NB4 (cell line): ENCODE data around the gene RAD51B.

ENCODE experiments used
- DNase-seq: peaks from one replicate; pipeline ENCODE4 v3.0.0; 2010; ENCODE audit warnings: low read depth
- H3K4me3 ChIP-seq: one replicate; pipeline ENCODE4 v1.5.1; 2011; ENCODE audit warnings: mild to moderate bottlenecking, low read depth, low read length, moderate library complexity
- MYC ChIP-seq: IDR thresholded peaks from 2 replicates; pipeline ENCODE4 v1.6.1; 2011; ENCODE audit warnings: low read depth, low read length
- POLR2A ChIP-seq: IDR thresholded peaks from 2 replicates; pipeline ENCODE4 v1.6.1; 2011; ENCODE audit warnings: mild to moderate bottlenecking; ENCODE audit not compliant: insufficient read length; ENCODE audit errors: extremely low read depth
- TF ChIP-seq, protein P1 (sequence below): IDR thresholded peaks from 2 replicates; pipeline ENCODE4 v1.6.1; 2011; ENCODE audit warnings: low read depth, low read length
- TF ChIP-seq, protein P2 (sequence below): IDR thresholded peaks from one replicate; pipeline ENCODE4 v1.5.1; 2012; ENCODE audit warnings: low read depth, low read length

The RAD51B gene

GRCh38 chr14:68231898-68232297 is 412.3 kb downstream of the RAD51B start:
- TF ChIP-seq, protein P1, sequence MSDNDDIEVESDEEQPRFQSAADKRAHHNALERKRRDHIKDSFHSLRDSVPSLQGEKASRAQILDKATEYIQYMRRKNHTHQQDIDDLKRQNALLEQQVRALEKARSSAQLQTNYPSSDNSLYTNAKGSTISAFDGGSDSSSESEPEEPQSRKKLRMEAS, result no peak
- TF ChIP-seq MYC (no peak), POLR2A (no peak)
- TF ChIP-seq, protein P2, sequence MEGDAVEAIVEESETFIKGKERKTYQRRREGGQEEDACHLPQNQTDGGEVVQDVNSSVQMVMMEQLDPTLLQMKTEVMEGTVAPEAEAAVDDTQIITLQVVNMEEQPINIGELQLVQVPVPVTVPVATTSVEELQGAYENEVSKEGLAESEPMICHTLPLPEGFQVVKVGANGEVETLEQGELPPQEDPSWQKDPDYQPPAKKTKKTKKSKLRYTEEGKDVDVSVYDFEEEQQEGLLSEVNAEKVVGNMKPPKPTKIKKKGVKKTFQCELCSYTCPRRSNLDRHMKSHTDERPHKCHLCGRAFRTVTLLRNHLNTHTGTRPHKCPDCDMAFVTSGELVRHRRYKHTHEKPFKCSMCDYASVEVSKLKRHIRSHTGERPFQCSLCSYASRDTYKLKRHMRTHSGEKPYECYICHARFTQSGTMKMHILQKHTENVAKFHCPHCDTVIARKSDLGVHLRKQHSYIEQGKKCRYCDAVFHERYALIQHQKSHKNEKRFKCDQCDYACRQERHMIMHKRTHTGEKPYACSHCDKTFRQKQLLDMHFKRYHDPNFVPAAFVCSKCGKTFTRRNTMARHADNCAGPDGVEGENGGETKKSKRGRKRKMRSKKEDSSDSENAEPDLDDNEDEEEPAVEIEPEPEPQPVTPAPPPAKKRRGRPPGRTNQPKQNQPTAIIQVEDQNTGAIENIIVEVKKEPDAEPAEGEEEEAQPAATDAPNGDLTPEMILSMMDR, result no peak
- no peak for DNase-seq
- H3K4me3 ChIP-seq, result no peak overlapping the region

GRCh38 chr14:68232300-68233055 is 412.9 kb downstream of the RAD51B start:
- no peak overlapping the region for H3K4me3 ChIP-seq
- DNase-seq, result no peak

GRCh38 chr14:68233101-68233784 is 413.7 kb downstream of the RAD51B start:
- no peak for DNase-seq
- no peak overlapping the region for H3K4me3 ChIP-seq
- TF ChIP-seq POLR2A (no peak), MYC (no peak)
- TF ChIP-seq, protein P1, result no peak

More at GRCh38 chr14:68232300-68233055, 412.9 kb downstream of the RAD51B start:
- TF ChIP-seq POLR2A, result no peak

DNA sequence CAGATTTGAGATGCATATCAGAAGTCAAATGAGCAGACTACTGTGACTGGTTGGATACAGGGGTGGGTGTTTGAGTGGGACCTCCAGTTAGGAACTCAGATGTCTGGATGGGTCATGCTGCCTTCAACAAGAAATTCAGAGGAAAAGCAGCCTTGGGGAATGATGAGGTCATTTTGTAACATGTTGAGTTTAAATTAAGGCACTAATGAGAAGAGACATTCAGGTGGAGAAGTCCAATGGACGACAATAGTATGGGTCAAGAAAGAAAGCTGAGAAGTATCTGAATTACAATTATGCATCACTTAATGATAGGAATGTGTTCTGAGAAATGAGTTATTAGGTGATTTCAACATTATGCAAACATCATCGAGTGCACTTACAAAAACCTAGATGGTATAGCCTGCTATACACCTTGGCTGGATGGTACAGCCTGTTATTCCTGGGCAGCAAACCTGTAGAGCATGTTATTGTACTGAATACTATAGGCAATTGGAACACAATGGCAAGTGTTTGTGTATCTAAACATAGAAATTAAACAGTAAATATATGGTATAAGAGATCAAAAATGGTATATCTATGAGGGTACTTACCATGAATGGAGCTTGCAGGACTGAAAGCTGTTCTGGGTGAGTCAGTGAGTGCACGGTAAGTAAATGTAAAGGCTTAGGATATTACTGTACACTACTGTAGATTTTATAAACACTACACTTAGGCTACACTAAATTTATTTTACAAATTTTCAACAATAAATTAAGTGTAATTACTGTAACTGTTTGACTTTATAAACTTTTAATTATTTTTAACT is 414.7 kb downstream of the RAD51B start:
- TF ChIP-seq POLR2A (no peak), MYC (no peak)
- TF ChIP-seq, protein P1, result no peak
- TF ChIP-seq, protein P2, result no peak
- no peak overlapping the region for H3K4me3 ChIP-seq
- no peak for DNase-seq

DNA sequence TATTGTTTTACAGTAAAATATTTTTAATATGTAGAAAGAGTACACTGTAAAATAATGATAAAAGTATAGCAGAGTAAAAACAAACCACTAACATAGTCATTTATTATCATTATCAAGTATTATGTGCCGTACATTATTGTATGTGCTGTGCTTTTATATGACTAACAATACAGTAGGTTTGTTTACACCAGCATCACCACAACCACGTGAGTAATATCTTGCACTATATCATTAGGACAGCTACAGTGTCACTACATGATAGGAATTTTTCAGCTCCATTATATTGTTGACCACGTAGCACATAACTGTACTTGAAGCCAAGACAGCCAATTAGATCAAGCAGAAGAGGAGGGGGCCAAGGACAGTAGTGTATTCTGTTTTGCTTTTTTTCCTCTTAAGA is 415.4 kb downstream of the RAD51B start:
- no peak for DNase-seq
- H3K4me3 ChIP-seq, result no peak overlapping the region
- TF ChIP-seq POLR2A (no peak), MYC (no peak)
- TF ChIP-seq, protein P1, result no peak
- TF ChIP-seq, protein P2, result no peak

GRCh38 chr14:68236582-68237458 is 417.2 kb downstream of the RAD51B start:
- TF ChIP-seq, protein P1, result no peak
- TF ChIP-seq POLR2A (no peak), MYC (no peak)
- TF ChIP-seq, protein P2, result no peak
- DNase-seq, result no peak

More at GRCh38 chr14:68236582-68237458, 417.2 kb downstream of the RAD51B start:
- H3K4me3 ChIP-seq, result no peak overlapping the region
